Measurements from ENCODE around the gene NSUN6.
"Not testable (repeated sequence)": the region's sequence is repeated elsewhere in the genome, so short reads cannot be mapped to it uniquely, and the experiment has no call there.

NSUN6 gene

GRCh38 chr10:18607503-18608378 lies 43.6 kb downstream of the NSUN6 start:
- DNase-seq = peak in 1 of 2 donors; percentile 7

DNA sequence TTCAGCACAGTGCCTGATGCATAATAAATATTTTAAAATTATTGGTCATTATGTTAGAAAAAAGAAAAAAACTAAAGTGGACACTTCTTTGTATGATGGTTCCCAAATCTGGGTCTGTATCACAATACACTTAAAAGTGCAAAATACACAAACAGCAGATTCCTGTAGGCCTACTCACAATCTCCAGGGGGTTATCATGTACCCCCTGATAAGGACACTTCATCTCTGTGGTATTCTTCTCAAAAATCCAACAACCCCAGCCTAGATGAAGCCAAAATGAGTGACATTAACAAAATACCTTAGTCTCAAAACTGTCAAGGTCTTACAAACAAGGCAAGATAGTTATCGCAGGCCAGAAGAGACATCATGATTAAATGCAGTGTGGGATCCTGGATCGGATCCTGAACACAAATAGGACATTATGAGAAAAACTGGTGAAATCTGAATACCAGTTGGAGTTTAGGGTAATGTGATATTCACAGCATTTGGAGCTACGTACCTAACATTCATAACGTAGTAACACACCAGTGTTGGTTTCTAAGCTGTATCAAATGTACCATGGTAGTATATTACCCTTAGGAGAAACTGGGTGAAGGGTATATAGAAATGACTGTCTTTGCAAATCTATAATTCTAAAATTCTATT lies 45.2 kb downstream of the NSUN6 start:
- no peak for DNase-seq

GRCh38 chr10:18601321-18601720 lies 50.1 kb downstream of the NSUN6 start:
- DNase-seq = no peak

DNA sequence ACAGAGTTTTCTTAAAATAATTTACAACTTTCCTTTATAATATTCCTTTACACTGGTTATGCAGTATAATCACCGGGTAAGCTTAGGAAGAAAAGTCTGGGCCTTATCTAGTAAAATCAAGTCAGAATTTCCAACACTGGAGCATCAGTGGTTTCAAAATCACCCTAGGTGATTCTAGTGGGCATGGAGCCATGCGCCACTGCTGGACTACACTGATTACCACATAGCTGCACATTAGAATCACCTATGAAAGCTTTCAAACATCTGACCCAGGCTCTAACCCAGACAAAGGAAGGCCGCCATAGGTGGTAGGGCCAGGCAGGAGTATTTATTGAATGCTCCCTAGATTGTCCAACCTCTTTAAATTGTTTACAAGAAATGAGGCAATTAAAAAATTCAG lies 52.0 kb downstream of the NSUN6 start:
- no peak for DNase-seq

GRCh38 chr10:18594574-18595156 lies 56.7 kb downstream of the NSUN6 start:
- no peak for DNase-seq

GRCh38 chr10:18591141-18591540 lies 60.2 kb downstream of the NSUN6 start:
- not testable (repeated sequence) for DNase-seq

DNA sequence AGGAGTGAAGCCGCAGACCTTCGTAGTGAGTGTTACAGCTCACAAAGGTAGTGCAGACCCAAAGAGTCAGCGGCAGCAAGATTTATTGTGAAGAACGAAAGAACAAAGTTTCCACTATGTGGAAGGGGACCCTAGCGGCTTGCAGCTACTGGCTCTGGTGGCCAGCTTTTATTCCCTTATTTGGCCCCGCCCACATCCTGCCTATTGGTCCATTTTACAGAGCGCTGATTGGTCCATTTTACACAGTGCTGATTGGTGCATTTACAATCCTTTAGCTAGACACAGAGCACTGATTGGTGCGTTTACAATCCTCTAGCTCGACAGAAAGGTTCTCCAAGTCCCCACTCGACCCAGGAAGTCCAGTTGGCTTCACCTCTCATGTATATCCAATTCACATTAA lies 64.8 kb downstream of the NSUN6 start:
- not testable (repeated sequence) for DNase-seq

GRCh38 chr10:18583575-18584270 lies 67.7 kb downstream of the NSUN6 start:
- DNase-seq = no peak

DNA sequence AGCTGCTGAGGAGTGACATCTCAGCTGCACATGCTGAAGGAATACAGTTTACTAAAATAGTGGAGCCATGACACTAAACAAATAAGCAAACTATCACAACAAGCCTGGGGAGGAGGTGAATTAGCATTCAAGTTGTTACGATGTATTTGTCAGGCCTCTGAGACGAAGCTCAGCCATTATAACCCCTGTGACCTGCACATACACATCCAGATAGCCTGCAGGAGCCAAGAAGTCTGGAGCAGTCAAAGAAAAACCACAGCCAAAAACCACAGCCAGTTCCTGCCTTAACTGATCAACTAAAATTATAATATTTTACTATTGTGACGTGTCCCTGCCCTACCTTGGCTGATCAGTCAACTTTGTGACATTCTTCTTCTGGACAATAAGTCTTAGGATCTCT lies 68.6 kb downstream of the NSUN6 start:
- DNase-seq = no peak

DNA sequence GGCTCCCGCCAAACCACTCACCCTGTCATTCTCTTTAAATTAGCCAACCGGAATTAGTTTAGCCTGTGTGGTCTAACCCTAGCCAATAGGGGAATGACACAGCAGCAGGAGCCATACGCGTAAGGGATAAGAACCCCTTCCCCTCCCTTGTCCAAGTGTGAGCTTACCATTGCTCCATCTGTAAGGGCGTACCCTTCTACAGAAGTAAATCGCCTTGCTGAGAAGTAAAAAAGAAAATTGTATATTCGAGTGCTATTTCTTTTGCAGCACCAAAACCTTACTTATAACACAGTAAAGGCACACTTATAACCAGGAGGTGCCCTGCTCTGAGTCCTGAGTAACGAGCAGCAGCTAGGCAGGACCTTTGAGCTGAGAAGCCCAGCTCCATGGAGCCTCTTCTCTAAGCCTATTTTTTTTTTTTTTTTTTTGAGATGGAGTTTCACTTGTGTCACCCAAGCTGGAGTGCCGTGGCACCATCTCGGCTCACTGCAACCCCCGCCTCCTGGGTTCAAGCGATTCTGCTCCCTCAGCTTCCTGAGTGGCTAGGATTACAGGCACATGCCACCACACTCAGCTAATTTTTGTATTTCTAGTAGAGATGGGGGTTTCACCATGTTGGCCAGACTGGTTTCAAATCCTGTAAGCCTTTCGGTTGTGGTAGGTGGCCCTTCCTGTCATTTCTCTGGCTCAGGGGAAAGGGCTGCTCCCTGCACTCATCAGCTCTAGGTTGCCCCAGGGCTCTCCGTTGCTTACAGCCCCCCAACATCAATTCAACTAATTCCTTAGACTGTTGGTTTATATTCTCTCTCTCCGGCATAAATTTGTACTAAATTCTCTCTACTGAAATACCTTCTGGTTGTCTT lies 73.3 kb downstream of the NSUN6 start:
- no peak for DNase-seq

- no peak for DNase-seq
Measured at GRCh38 chr10:18576586-18576985, 74.8 kb downstream of the NSUN6 start.

- no peak for DNase-seq
Measured at GRCh38 chr10:18572959-18573561, 78.3 kb downstream of the NSUN6 start.

DNA sequence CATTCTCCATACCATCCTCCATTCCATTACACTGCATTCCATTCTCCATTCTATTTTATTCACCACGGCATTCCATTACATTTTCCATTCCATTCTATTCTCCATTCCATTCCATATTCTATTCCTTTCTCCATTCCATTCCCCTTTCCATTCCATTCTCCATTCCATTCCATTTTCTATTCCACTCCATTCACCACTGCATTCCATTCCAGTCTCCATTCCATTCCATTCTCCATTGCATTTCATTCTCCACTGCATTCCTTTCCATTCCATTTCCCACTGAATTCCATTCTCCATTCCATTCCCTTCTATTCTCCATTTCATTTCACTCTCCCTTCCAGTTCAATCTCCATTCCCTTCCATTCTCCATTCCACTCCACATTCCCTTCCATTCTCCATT lies 79.6 kb downstream of the NSUN6 start:
- DNase-seq = no peak

DNA sequence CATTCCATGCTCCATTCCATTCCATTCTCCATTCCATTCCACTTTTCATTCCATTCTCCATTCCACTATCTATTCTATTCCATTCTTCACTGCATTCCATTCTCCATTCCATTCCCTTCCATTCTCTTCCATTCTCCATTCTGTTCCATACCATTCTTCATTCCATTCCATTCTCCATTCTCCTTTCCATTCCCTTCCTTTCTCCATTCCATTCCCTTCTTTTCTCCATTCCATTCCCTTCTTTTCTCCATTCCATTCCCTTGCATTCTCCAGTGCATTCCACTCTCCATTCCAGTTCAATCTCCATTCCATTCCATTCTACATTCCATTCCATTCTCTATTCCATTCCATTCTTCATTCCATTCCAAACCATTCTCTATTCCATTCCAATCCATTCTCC lies 80.3 kb downstream of the NSUN6 start:
- DNase-seq = no peak

DNA sequence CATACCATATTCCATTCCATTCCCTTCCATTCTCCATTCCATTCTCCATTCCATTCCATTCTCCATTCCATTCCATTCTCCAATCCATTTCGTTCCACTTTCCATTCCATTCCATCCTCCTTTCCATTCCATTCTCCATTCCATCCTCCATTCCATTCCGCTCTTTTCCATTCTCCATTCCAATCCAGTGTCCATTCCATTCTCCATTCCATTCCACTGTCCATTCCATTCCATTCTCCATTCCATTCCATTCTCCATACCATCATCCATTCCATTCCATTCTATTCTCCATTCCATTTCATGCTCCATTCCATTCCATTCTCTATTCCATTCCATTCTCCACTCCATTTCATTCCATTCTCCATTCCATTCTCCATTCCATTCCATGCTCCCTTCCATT lies 81.0 kb downstream of the NSUN6 start:
- not testable (repeated sequence) for DNase-seq

DNA sequence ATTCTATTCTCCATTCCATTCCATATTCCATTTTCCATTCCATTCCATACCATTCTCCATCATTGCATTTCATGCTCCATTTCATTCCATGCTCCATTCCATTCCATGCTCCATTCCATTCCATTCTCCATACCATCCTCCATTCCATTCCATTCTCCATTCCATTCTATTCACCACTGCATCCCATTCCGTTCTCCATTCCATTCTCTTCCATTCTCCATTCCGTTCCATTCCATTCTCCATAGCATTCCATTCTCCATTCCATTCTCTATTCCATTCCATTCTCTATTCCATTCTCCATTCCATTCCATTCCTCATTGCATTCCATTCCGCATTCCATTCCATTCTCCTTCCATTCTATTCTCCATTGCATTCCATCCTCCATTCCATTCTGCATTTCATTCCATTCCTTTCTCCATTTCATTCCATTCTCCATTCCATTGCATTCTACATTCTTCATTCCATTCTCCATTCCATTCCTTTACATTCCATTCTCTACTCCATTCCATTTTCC lies 84.0 kb downstream of the NSUN6 start:
- DNase-seq = no peak

DNA sequence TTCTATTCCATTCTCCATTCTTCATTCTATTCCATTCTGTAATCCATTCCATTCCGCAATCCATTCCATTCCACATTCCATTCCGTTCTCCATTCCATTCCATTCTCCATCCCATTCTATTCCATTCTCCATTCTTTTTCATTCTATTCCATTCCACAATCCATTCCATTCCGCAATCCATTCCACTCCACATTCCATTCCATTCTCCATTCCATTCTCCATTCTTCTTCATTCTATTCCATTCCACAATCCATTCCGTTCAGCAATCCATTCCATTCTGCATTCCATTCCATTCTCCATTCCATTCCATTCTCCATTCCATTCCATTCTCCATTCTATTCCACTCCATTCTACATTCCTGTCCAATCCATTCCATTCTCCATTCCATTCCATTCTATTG lies 85.2 kb downstream of the NSUN6 start:
- DNase-seq = no peak

DNA sequence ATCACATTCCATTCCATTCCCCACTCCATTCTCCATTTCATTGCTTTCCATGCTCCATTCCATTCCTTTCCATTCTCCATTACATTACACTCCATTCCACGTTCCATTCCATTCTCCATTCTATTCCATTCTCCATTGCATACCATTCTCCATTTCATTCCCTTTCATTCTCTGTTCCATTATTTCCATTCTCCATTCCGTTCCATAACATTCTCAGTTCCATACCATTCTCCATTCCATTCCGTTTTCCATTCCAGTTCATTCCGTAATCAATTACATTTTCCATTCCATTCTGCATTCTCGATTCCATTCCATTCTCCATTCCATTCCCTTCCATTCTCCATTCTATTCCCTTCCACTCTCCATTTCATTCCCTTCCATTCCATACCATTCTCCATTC lies 86.4 kb downstream of the NSUN6 start:
- DNase-seq = no peak

- DNase-seq = no peak
Measured at GRCh38 chr10:18563003-18563726, 88.2 kb downstream of the NSUN6 start.

GRCh38 chr10:18561861-18562551 lies 89.4 kb downstream of the NSUN6 start:
- DNase-seq = no peak

Measured in stimulated activated CD4-positive, alpha-beta T cell treated with anti-CD3 and anti-CD28 coated beads, Interleukin-2, amount 100 ng/mL, for 48 hours (primary cell).